Ishikawa (cell line): ENCODE results near the gene MAGEA4.

Experiments used
- EGR1 ChIP-seq: IDR thresholded peaks from 2 replicates; pipeline ENCODE4 v1.6.1; 2012
- MAX ChIP-seq: IDR thresholded peaks from 2 replicates; pipeline ENCODE4 v1.6.1; 2012
- TAF1 ChIP-seq: IDR thresholded peaks from 2 replicates; pipeline ENCODE4 v1.6.1; 2012; ENCODE audit warnings: low read depth, mild to moderate bottlenecking
- TEAD4 ChIP-seq: IDR thresholded peaks from 2 replicates; pipeline ENCODE4 v1.6.1; 2012
- ZBTB7A ChIP-seq: IDR thresholded peaks from 2 replicates; pipeline ENCODE4 v1.6.1; 2012; ENCODE audit warnings: low read depth

- no peak for TF ChIP-seq ZBTB7A
- no peak for TF ChIP-seq TAF1
- TF ChIP-seq TEAD4, result no peak
- no peak for TF ChIP-seq MAX
- no peak for TF ChIP-seq EGR1
These were observed 42.0 kb downstream of the MAGEA4 start for GRCh38 chrX:151954730-151955129.
